K562 (cell line): ENCODE results near the gene RBPMS2. TPM values are rescaled to one million over a fixed set of nuclear protein-coding genes. Genes with fewer than 3 reads are reported as not detected.

ENCODE experiments used
- NCOA2 ChIP-seq, 2 experiments: fragments of 450-650 bp; IDR thresholded peaks; 2 replicates each; pipeline ENCODE4 v1.6.1; 2018; ENCODE audit warnings: mild to moderate bottlenecking in 2 of 2, moderate library complexity in 1 of 2; ENCODE audit not compliant: partially characterized antibody in 2 of 2
- POLR3A ChIP-seq: IDR thresholded peaks from 2 replicates; pipeline ENCODE4 v1.6.1; 2011; ENCODE audit warnings: borderline replicate concordance, mild to moderate bottlenecking, moderate library complexity; ENCODE audit not compliant: insufficient read length, insufficient read depth; ENCODE audit errors: extremely low read depth
- ZBTB49 ChIP-seq: sonication (generic); formaldehyde crosslinking; IDR thresholded peaks from 2 replicates; pipeline ENCODE4 v1.8.0; 2022; ENCODE audit warnings: missing genetic modification reagents, mild to moderate bottlenecking, borderline replicate concordance
- polyA plus RNA-seq, 8 experiments: library from polyadenylated mRNA; depleted of rRNA in 4 of 8; stranded (reverse) in 5 of 8; unstranded in 3 of 8; fragments of >200 nt; fragmentation: Nextera tagmentation in 2 of 8; fragmentation: Illumina TruSeq in 1 of 8; extraction: Ambion mirVana in 2 of 8; extraction: Trizol in 1 of 8; gene quantifications; 2 replicates each; pipeline versions ENCODE4 v1.2.1 to v1.2.3, GENCODE V29; 2011 to 2014; ENCODE audit warnings: inconsistent platforms in 1 of 8, missing spikeins in 1 of 8
- total RNA-seq, 7 experiments: library from RNA; depleted of rRNA in 6 of 7; stranded (reverse); fragments of >200 nt in 6 of 7; fragmentation: Illumina TruSeq in 2 of 7; extraction: Trizol in 2 of 7; gene quantifications; 2 replicates each; pipeline versions ENCODE4 v1.2.1 to v1.2.3, GENCODE V29; 2011 to 2021; ENCODE audit warnings: low replicate concordance in 1 of 7
- TF ChIP-seq, protein P1 (sequence below): fragments of 250-450 bp; sonication (Bioruptor Pico); IDR thresholded peaks from 2 replicates; pipeline ENCODE4 v1.5.0; 2021; ENCODE audit warnings: mild to moderate bottlenecking, borderline replicate concordance
- TF ChIP-seq, protein P2 (sequence below): fragments of 250-450 bp; sonication (Bioruptor Pico); IDR thresholded peaks from 2 replicates; pipeline ENCODE4 v1.9.0; 2021; ENCODE audit warnings: mild to moderate bottlenecking

Gene RBPMS2
- total and polyA plus RNA-seq, 9 of the 15 experiments (the other 6 are each of a cell fraction or from before 2014, with no cell fraction given), result 0.11 to 2.6 (median 0.37) TPM; not detected in 1

GRCh38 chr15:64694816-64695215 is 80.6 kb downstream of the RBPMS2 start (continued):
- TF ChIP-seq, protein P1, sequence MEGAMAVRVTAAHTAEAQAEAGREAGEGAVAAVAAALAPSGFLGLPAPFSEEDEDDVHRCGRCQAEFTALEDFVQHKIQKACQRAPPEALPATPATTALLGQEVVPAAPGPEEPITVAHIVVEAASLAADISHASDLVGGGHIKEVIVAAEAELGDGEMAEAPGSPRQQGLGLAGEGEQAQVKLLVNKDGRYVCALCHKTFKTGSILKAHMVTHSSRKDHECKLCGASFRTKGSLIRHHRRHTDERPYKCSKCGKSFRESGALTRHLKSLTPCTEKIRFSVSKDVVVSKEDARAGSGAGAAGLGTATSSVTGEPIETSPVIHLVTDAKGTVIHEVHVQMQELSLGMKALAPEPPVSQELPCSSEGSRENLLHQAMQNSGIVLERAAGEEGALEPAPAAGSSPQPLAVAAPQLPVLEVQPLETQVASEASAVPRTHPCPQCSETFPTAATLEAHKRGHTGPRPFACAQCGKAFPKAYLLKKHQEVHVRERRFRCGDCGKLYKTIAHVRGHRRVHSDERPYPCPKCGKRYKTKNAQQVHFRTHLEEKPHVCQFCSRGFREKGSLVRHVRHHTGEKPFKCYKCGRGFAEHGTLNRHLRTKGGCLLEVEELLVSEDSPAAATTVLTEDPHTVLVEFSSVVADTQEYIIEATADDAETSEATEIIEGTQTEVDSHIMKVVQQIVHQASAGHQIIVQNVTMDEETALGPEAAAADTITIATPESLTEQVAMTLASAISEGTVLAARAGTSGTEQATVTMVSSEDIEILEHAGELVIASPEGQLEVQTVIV (CRISPR knock-in tag), result no peak
- TF ChIP-seq NCOA2 (IDR thresholded peaks at IDR 0.05; ENCODE audit: partially characterized antibody in 2 of 2) (no peak), ZBTB49 (CRISPR knock-in tag) (no peak), POLR3A (no peak)
- TF ChIP-seq, protein P2, sequence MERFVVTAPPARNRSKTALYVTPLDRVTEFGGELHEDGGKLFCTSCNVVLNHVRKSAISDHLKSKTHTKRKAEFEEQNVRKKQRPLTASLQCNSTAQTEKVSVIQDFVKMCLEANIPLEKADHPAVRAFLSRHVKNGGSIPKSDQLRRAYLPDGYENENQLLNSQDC (CRISPR knock-in tag), result no peak
